Body of pancreas (tissue), 4 donors: Measurements from ENCODE around the gene ZNF76.

Experiments
- POLR2A ChIP-seq, 3 donors: fragments of 450-650 bp; IDR thresholded peaks; one replicate each; pipeline ENCODE4 v1.6.1; 2016; ENCODE audit warnings: antibody characterized with exemption in 3 of 3, mild to moderate bottlenecking in 2 of 3
- TF ChIP-seq, protein P1 (sequence below), 7 experiments: fragments of 450-650 bp in 4 of 7; fragments of 200-600 bp in 3 of 7; sonication (generic) in 3 of 7; IDR thresholded peaks; one replicate each; pipeline ENCODE4 v1.5.1; 2016 to 2019; ENCODE audit warnings: antibody characterized with exemption in 7 of 7

DNA sequence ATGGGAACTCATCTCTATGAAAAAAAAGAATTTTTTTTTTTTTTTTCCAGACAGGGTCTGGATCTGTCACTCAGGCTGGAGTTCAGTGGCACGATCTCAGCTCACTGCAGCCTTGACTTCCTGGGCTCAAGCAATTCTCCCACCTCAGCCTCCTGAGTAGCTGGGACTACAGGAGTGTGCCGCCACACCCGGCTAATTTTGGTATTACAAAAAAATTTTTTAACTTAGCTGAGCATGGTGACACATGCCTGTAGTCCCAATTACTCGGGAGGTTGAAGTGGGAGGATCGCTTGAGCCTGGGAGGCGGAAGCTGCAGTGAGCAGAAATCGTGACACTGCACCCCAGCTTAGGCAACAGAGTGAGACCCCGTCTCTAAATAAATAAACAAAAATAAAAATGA is 45.6 kb downstream of the ZNF76 start:
- TF ChIP-seq, protein P1, sequence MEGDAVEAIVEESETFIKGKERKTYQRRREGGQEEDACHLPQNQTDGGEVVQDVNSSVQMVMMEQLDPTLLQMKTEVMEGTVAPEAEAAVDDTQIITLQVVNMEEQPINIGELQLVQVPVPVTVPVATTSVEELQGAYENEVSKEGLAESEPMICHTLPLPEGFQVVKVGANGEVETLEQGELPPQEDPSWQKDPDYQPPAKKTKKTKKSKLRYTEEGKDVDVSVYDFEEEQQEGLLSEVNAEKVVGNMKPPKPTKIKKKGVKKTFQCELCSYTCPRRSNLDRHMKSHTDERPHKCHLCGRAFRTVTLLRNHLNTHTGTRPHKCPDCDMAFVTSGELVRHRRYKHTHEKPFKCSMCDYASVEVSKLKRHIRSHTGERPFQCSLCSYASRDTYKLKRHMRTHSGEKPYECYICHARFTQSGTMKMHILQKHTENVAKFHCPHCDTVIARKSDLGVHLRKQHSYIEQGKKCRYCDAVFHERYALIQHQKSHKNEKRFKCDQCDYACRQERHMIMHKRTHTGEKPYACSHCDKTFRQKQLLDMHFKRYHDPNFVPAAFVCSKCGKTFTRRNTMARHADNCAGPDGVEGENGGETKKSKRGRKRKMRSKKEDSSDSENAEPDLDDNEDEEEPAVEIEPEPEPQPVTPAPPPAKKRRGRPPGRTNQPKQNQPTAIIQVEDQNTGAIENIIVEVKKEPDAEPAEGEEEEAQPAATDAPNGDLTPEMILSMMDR (IDR thresholded peaks at IDR 0.05) = no peak
- no peak for TF ChIP-seq POLR2A (IDR thresholded peaks at IDR 0.05)
